CD1c-positive myeloid dendritic cell (primary cell): Measurements from ENCODE around the gene FAM131B.
"Not testable (repeated sequence)": the region's sequence is repeated elsewhere in the genome, so short reads cannot be mapped to it uniquely, and the experiment has no call there.

Experiments
- DNase-seq: peaks from one replicate; pipeline ENCODE4 v3.0.0-alpha.2; 2016; ENCODE audit errors: extremely low spot score

Gene FAM131B

GRCh38 chr7:143362131-143363015 lies at the start of gene FAM131B:
FAM131B (minus strand) TSS chr7:143362713; CDS start chr7:143362603, 110 bp downstream.
- peak; percentile 34 for DNase-seq

GRCh38 chr7:143411976-143412708 lies 49.6 kb upstream of the FAM131B start:
- DNase-seq = no peak

GRCh38 chr7:143410521-143411004 lies 48.0 kb upstream of the FAM131B start:
- peak; percentile 84 for DNase-seq

GRCh38 chr7:143408686-143409561 lies 46.4 kb upstream of the FAM131B start, which contains the start of gene EPHA1:
EPHA1 (minus strand) TSS chr7:143408856; CDS start chr7:143408805, 51 bp downstream.
- DNase-seq = peak; percentile 32

GRCh38 chr7:143408252-143408685 lies 45.8 kb upstream of the FAM131B start:
- no peak for DNase-seq

GRCh38 chr7:143407287-143408251 lies 45.1 kb upstream of the FAM131B start:
- peak; percentile 28 for DNase-seq

GRCh38 chr7:143406002-143406357 lies 43.5 kb upstream of the FAM131B start:
- no peak for DNase-seq

- DNase-seq = no peak
Measured at GRCh38 chr7:143405173-143406001, 42.9 kb upstream of the FAM131B start.

- DNase-seq = not testable (repeated sequence)
Measured at GRCh38 chr7:143402233-143402632, 39.7 kb upstream of the FAM131B start.

- DNase-seq = no peak
Measured at GRCh38 chr7:143401265-143401664, 38.8 kb upstream of the FAM131B start.

GRCh38 chr7:143399642-143400041 lies 37.1 kb upstream of the FAM131B start:
- DNase-seq = no peak

- no peak for DNase-seq
Measured at GRCh38 chr7:143399151-143399550, 36.6 kb upstream of the FAM131B start.

GRCh38 chr7:143398616-143399015 lies 36.1 kb upstream of the FAM131B start:
- DNase-seq = no peak

- no peak for DNase-seq
Measured at GRCh38 chr7:143397710-143398530, 35.4 kb upstream of the FAM131B start.

GRCh38 chr7:143396625-143397556 lies 34.4 kb upstream of the FAM131B start:
- no peak for DNase-seq

- DNase-seq = no peak
Measured at GRCh38 chr7:143396182-143396581, 33.7 kb upstream of the FAM131B start.
